SK-N-SH (cell line): ENCODE results near the gene RNASE1. TPM values are rescaled to one million over a fixed set of nuclear protein-coding genes. Genes with fewer than 3 reads are reported as not detected.

Experiments used
- CTCF ChIA-PET: fragments of 300-600, 350-600 bp; formaldehyde crosslinking; extraction: SDS; loops from one replicate; lab custom pipeline; 2021; lab: Yijun Ruan, JAX
- POLR2A ChIA-PET: fragments of 350-600 bp; sonication (Branson Sonifier 250); formaldehyde crosslinking; extraction: SDS; loops from one replicate; lab custom pipeline; 2020; ENCODE audit warnings: antibody characterized with exemption, inconsistent platforms; lab: Yijun Ruan, JAX
- DNase-seq: peaks from one replicate; pipeline ENCODE4 v3.0.0; 2012
- H2AFZ ChIP-seq: fragments of 200-600 bp; sonication (generic); 2 replicates; pipeline ENCODE4 v1.8.1; 2016; ENCODE audit warnings: antibody characterized with exemption, mild to moderate bottlenecking, low read depth
- H3F3A ChIP-seq: fragments of 200-600 bp; sonication (generic); replicated peaks from 2 replicates; pipeline ENCODE3; 2016; ENCODE audit warnings: antibody characterized with exemption, mild to moderate bottlenecking; ENCODE audit not compliant: insufficient read depth
- H3K27ac ChIP-seq, 2 experiments: fragments of 200-500 bp in 1 of 2; fragments of 200-600 bp in 1 of 2; sonication (Bioruptor generic) in 1 of 2; sonication (generic), shearing (Covaris generic) in 1 of 2; 2 replicates each; pipeline versions ENCODE4 v1.5.1 to v1.6.1; 2014 to 2016; ENCODE audit warnings: low read depth in 2 of 2, inconsistent platforms in 1 of 2, low read length in 1 of 2, mild to moderate bottlenecking in 1 of 2, mixed read lengths in 1 of 2
- H3K27me3 ChIP-seq: fragments of 200-600 bp; sonication (generic), shearing (Covaris generic); 2 replicates; pipeline ENCODE4 v1.6.1; 2016; ENCODE audit warnings: mixed run types; ENCODE audit not compliant: insufficient read depth
- H3K36me3 ChIP-seq, 2 experiments: fragments of 200-500 bp in 1 of 2; fragments of 200-600 bp in 1 of 2; sonication (Bioruptor generic) in 1 of 2; sonication (generic) in 1 of 2; replicated peaks in 1 of 2; 2 replicates each; pipeline versions ENCODE3 to v1.5.1; 2014 to 2016; ENCODE audit warnings: low read length in 1 of 2, mild to moderate bottlenecking in 1 of 2; ENCODE audit not compliant: insufficient read depth in 2 of 2, control insufficient read depth in 1 of 2
- H3K4me1 ChIP-seq, 2 experiments: fragments of 200-500 bp in 1 of 2; fragments of 200-600 bp in 1 of 2; sonication (Bioruptor generic) in 1 of 2; sonication (generic), shearing (Covaris generic) in 1 of 2; 2 replicates each; pipeline versions ENCODE4 v1.5.1 to v1.6.1; 2014 to 2016; ENCODE audit warnings: low read depth in 1 of 2, low read length in 1 of 2, mixed run types in 1 of 2; ENCODE audit not compliant: insufficient read depth in 2 of 2, control insufficient read depth in 1 of 2
- H3K4me2 ChIP-seq: fragments of 200-600 bp; sonication (generic), shearing (Covaris generic); 2 replicates; pipeline ENCODE4 v1.6.1; 2017; ENCODE audit warnings: mixed run types
- H3K4me3 ChIP-seq, 2 experiments: fragments of 200-500 bp in 1 of 2; fragments of 200-600 bp in 1 of 2; sonication (Bioruptor generic) in 1 of 2; sonication (generic), shearing (Covaris generic) in 1 of 2; 2 replicates each; pipeline versions ENCODE4 v1.5.1 to v1.8.1; 2014 to 2016; ENCODE audit warnings: low read depth in 2 of 2, inconsistent platforms in 1 of 2, low read length in 1 of 2, mild to moderate bottlenecking in 1 of 2, mixed read lengths in 1 of 2, moderate library complexity in 1 of 2
- H3K79me2 ChIP-seq: fragments of 200-600 bp; sonication (generic); 2 replicates; pipeline ENCODE4 v1.8.1; 2017; ENCODE audit warnings: mild to moderate bottlenecking; ENCODE audit not compliant: insufficient read depth
- H3K9ac ChIP-seq: fragments of 200-600 bp; sonication (generic); 2 replicates; pipeline ENCODE4 v1.6.1; 2017; ENCODE audit warnings: mixed run types
- H3K9me2 ChIP-seq: fragments of 200-600 bp; sonication (generic); 2 replicates; pipeline ENCODE4 v1.6.1; 2017; ENCODE audit warnings: mixed run types
- H3K9me3 ChIP-seq: fragments of 200-600 bp; sonication (generic); 2 replicates; pipeline ENCODE4 v1.6.1; 2017; ENCODE audit warnings: mixed run types, mild to moderate bottlenecking, moderate library complexity
- H4K20me1 ChIP-seq: fragments of 200-600 bp; sonication (generic); 2 replicates; pipeline ENCODE4 v1.6.1; 2017; ENCODE audit warnings: mild to moderate bottlenecking, mixed run types; ENCODE audit not compliant: insufficient read depth
- EP300 ChIP-seq, 2 experiments: IDR thresholded peaks; 2 replicates each; pipeline versions ENCODE4 v1.4.0 to v1.6.1; 2012; ENCODE audit warnings: borderline replicate concordance in 1 of 2, low read depth in 1 of 2, low read length in 1 of 2
- FOSL2 ChIP-seq: IDR thresholded peaks from 2 replicates; pipeline ENCODE4 v1.4.0; 2012; ENCODE audit warnings: low read depth, mild to moderate bottlenecking, moderate library complexity, borderline replicate concordance
- FOXJ3 ChIP-seq: sonication (generic); formaldehyde crosslinking; IDR thresholded peaks from 2 replicates; pipeline ENCODE4 v1.5.1; 2020; ENCODE audit warnings: mild to moderate bottlenecking, missing genetic modification reagents
- GABPA ChIP-seq: IDR thresholded peaks from 2 replicates; pipeline ENCODE4 v1.4.0; 2012; ENCODE audit warnings: low read depth, mild to moderate bottlenecking
- GATA2 ChIP-seq: sonication (generic); formaldehyde crosslinking; IDR thresholded peaks from 2 replicates; pipeline ENCODE4 v1.5.0; 2020; ENCODE audit warnings: mild to moderate bottlenecking, missing genetic modification reagents
- MXI1 ChIP-seq: IDR thresholded peaks from 2 replicates; pipeline ENCODE4 v1.6.1; 2012; ENCODE audit warnings: mild to moderate bottlenecking, low read depth, low read length, improper control_type of control experiment
- NRF1 ChIP-seq: IDR thresholded peaks from 2 replicates; pipeline ENCODE4 v1.6.1; 2012; ENCODE audit warnings: low read depth, mild to moderate bottlenecking, low read length
- RFX5 ChIP-seq: IDR thresholded peaks from 2 replicates; pipeline ENCODE4 v1.6.1; 2012; ENCODE audit warnings: mild to moderate bottlenecking, improper control_type of control experiment, low read length
- SIN3A ChIP-seq: IDR thresholded peaks from 2 replicates; pipeline ENCODE4 v1.6.1; 2012; ENCODE audit warnings: low read depth, mild to moderate bottlenecking, low read length, moderate library complexity, borderline replicate concordance
- SMC3 ChIP-seq: IDR thresholded peaks from 2 replicates; pipeline ENCODE4 v1.6.1; 2012; ENCODE audit warnings: low read depth, low read length, improper control_type of control experiment
- TCF12 ChIP-seq: IDR thresholded peaks from 2 replicates; pipeline ENCODE4 v1.4.0; 2012
- TEAD4 ChIP-seq: IDR thresholded peaks from 2 replicates; pipeline ENCODE4 v1.4.0; 2012; ENCODE audit warnings: mild to moderate bottlenecking, borderline replicate concordance; ENCODE audit not compliant: insufficient read depth
- YY1 ChIP-seq: IDR thresholded peaks from 2 replicates; pipeline ENCODE4 v1.4.0; 2012; ENCODE audit warnings: low read depth, mild to moderate bottlenecking
- WGBS: methylation state at CpG from one replicate; pipeline ENCODE4 v1.1.6; 2017; ENCODE audit warnings: low lambda C conversion rate; 5-methylcytosine and 5-hydroxymethylcytosine counted together
- polyA plus RNA-seq, 3 experiments: library from polyadenylated mRNA; depleted of rRNA; stranded (reverse); fragments of >200 nt; gene quantifications; 2 replicates each; pipeline ENCODE4 v1.2.3, GENCODE V29; 2012
- TF ChIP-seq, protein P1 (sequence below): fragments of 150-350 bp; IDR thresholded peaks from 2 replicates; pipeline ENCODE4 v1.6.1; 2017; ENCODE audit warnings: antibody characterized with exemption, low read length, low read depth, borderline replicate concordance
- TF ChIP-seq, protein P2 (sequence below): IDR thresholded peaks from 2 replicates; pipeline ENCODE4 v1.4.0; 2012; ENCODE audit warnings: low read depth, borderline replicate concordance
- TF ChIP-seq, protein P3 (sequence below): fragments of 200-600 bp; sonication (generic); IDR thresholded peaks from 2 replicates; pipeline ENCODE4 v1.6.1; 2017; ENCODE audit warnings: antibody characterized with exemption, mild to moderate bottlenecking, moderate library complexity

Gene RNASE1
- polyA plus RNA-seq, 1 of the 3 experiments (the other 2 are of a cell fraction), result not detected

DNA sequence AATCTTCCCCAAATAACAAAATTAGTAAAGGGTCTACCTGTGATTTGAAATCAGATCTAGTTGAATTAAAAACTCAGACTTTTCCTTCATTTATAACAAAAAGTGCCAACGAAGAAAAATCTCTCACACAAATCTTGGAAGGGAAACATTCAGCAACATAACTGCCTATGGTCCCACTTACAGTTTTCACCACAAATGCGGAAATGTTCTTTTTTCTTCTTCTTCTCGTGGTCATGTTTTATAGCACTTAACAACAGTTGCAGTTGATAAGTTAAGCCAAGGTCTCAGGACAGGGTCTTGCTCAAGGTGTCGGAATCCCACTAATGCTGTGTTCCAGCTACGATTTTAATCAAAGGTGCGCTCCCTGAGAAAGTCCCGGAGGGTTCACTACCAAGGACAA lies 11.5 kb downstream of the RNASE1 start:
- H3K9ac ChIP-seq, result no peak overlapping the region
- POLR2A ChIA-PET, result no interaction called here
- H4K20me1 ChIP-seq, result no peaks in the 10 kb centered on the region
- H3F3A ChIP-seq, result no peaks in the 10 kb centered on the region
- no peaks in the 10 kb centered on the region for H3K79me2 ChIP-seq
- no peaks in the 10 kb centered on the region for H3K9me2 ChIP-seq
- TF ChIP-seq EP300 (IDR thresholded peaks at IDR 0.05; ENCODE audit: borderline replicate concordance in 1 of 2, low read depth in 1 of 2, low read length in 1 of 2) (no peak), TEAD4 (no peak), SMC3 (no peak), TCF12 (no peak), GATA2 (no peak), SIN3A (no peak), FOXJ3 (CRISPR knock-in tag) (no peak), RFX5 (no peak), YY1 (no peak), MXI1 (no peak), NRF1 (no peak), FOSL2 (no peak), GABPA (no peak)
- TF ChIP-seq, protein P1, sequence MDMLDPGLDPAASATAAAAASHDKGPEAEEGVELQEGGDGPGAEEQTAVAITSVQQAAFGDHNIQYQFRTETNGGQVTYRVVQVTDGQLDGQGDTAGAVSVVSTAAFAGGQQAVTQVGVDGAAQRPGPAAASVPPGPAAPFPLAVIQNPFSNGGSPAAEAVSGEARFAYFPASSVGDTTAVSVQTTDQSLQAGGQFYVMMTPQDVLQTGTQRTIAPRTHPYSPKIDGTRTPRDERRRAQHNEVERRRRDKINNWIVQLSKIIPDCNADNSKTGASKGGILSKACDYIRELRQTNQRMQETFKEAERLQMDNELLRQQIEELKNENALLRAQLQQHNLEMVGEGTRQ, result no peak
- TF ChIP-seq, protein P2, sequence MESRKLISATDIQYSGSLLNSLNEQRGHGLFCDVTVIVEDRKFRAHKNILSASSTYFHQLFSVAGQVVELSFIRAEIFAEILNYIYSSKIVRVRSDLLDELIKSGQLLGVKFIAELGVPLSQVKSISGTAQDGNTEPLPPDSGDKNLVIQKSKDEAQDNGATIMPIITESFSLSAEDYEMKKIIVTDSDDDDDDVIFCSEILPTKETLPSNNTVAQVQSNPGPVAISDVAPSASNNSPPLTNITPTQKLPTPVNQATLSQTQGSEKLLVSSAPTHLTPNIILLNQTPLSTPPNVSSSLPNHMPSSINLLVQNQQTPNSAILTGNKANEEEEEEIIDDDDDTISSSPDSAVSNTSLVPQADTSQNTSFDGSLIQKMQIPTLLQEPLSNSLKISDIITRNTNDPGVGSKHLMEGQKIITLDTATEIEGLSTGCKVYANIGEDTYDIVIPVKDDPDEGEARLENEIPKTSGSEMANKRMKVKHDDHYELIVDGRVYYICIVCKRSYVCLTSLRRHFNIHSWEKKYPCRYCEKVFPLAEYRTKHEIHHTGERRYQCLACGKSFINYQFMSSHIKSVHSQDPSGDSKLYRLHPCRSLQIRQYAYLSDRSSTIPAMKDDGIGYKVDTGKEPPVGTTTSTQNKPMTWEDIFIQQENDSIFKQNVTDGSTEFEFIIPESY, result no peak
- TF ChIP-seq, protein P3, sequence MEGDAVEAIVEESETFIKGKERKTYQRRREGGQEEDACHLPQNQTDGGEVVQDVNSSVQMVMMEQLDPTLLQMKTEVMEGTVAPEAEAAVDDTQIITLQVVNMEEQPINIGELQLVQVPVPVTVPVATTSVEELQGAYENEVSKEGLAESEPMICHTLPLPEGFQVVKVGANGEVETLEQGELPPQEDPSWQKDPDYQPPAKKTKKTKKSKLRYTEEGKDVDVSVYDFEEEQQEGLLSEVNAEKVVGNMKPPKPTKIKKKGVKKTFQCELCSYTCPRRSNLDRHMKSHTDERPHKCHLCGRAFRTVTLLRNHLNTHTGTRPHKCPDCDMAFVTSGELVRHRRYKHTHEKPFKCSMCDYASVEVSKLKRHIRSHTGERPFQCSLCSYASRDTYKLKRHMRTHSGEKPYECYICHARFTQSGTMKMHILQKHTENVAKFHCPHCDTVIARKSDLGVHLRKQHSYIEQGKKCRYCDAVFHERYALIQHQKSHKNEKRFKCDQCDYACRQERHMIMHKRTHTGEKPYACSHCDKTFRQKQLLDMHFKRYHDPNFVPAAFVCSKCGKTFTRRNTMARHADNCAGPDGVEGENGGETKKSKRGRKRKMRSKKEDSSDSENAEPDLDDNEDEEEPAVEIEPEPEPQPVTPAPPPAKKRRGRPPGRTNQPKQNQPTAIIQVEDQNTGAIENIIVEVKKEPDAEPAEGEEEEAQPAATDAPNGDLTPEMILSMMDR, result no peak
- no peak overlapping the region for H3K4me3 ChIP-seq
- H3K9me3 ChIP-seq, result no peaks in the 10 kb centered on the region
- H3K27me3 ChIP-seq, result peaks cover 23% of the 10 kb centered on the region; the same call in 1 of the 2 replicates
- CTCF ChIA-PET, result no interaction called here
- 17% methylated on average over 7 of the region's 7 CpGs for WGBS
- H2AFZ ChIP-seq, result no peak overlapping the region
- no peak overlapping the region for H3K4me2 ChIP-seq
- no peak for DNase-seq
- H3K36me3 ChIP-seq, result no peaks in the 10 kb centered on the region
- H3K27ac ChIP-seq, result no peak overlapping the region
- H3K4me1 ChIP-seq, result no peaks in the 10 kb centered on the region
